GM12878 (cell line): ENCODE measurements around the gene ADAMTS6. TPM values are rescaled to one million over a fixed set of nuclear protein-coding genes. Genes with fewer than 3 reads are reported as not detected.

Experiments
- ATAC-seq: fragments of 200-7000 bp; cut with Tn5 transposase; 3 replicates; pipeline ENCODE4 v1.9.1; 2020; ENCODE audit warnings: mild to moderate bottlenecking, moderate library complexity
- BruUV-seq: library from RNA; stranded (reverse); fragments of 400-500 nt; replicated peaks from 2 replicates; lab custom pipeline; 2021; lab: Mats Ljungman, UMichigan
- CTCF ChIA-PET: fragments of 300-600 bp; sonication (Branson Sonifier 250); formaldehyde crosslinking; extraction: SDS; loops from one replicate; lab custom pipeline; 2021; ENCODE audit warnings: inconsistent platforms; lab: Yijun Ruan, JAX
- POLR2A ChIA-PET: fragments of 350-600 bp; formaldehyde crosslinking; extraction: SDS; loops from one replicate; lab custom pipeline; 2021; ENCODE audit warnings: inconsistent platforms; lab: Charles Lee
- RAD21 ChIA-PET: fragments of 300-600 bp; sonication (Branson Sonifier 250); formaldehyde crosslinking; loops from one replicate; lab custom pipeline; 2023; ENCODE audit warnings: antibody characterized with exemption; ENCODE audit not compliant: unreplicated experiment; lab: Charles Lee
- SMC1A ChIA-PET: fragments of 300-600 bp; sonication (Branson Sonifier 250); formaldehyde crosslinking; loops from one replicate; lab custom pipeline; 2023; ENCODE audit not compliant: unreplicated experiment, uncharacterized antibody; lab: Charles Lee
- DNase-seq: peaks from one replicate; pipeline ENCODE4 v3.0.0-alpha.2; 2011; ENCODE audit warnings: low read depth, low spot score
- FAIRE-seq: peaks from 3 replicates; lab custom pipeline; 2011; peaks lifted over from hg19 to GRCh38; lab: Jason Lieb, UNC
- H2AFZ ChIP-seq: 2 replicates; pipeline ENCODE4 v1.6.0; 2011; ENCODE audit warnings: low read depth, low read length, control low read depth; ENCODE audit not compliant: control insufficient read depth
- H3K27ac ChIP-seq: 2 replicates; pipeline ENCODE4 v1.5.1; 2011; ENCODE audit warnings: control low read depth; ENCODE audit not compliant: control insufficient read depth, insufficient read depth
- H3K27me3 ChIP-seq, 2 experiments: replicated peaks in 1 of 2; 2 replicates each; pipeline versions ENCODE4 v1.6.0 to v1.6.1; 2011; ENCODE audit warnings: low read length in 1 of 2; ENCODE audit not compliant: control insufficient read depth in 2 of 2, insufficient read depth in 2 of 2
- H3K36me3 ChIP-seq, 2 experiments: 2 replicates each; pipeline ENCODE4 v1.5.1; 2011; ENCODE audit warnings: low read length in 1 of 2; ENCODE audit not compliant: control insufficient read depth in 2 of 2, insufficient read depth in 2 of 2
- H3K4me1 ChIP-seq: 2 replicates; pipeline ENCODE4 v1.6.1; 2011; ENCODE audit warnings: mild to moderate bottlenecking, low read length, moderate library complexity, mixed read lengths; ENCODE audit not compliant: control insufficient read depth, insufficient read depth
- H3K4me2 ChIP-seq: 2 replicates; pipeline ENCODE4 v1.6.0; 2011; ENCODE audit warnings: control low read depth; ENCODE audit not compliant: control insufficient read depth, insufficient read depth
- H3K4me3 ChIP-seq: fragments of 200-600 bp; sonication (generic); 2 replicates; pipeline ENCODE4 v1.5.1; 2016
- H3K79me2 ChIP-seq: 2 replicates; pipeline ENCODE4 v1.6.0; 2011; ENCODE audit warnings: low read length; ENCODE audit not compliant: control insufficient read depth, insufficient read depth
- H3K9ac ChIP-seq: 2 replicates; pipeline ENCODE4 v1.8.0; 2011; ENCODE audit warnings: low read length, control low read depth, mixed read lengths; ENCODE audit not compliant: control insufficient read depth, insufficient read depth
- H3K9me3 ChIP-seq: replicated peaks from 3 replicates; pipeline ENCODE4 v1.5.1; 2011; ENCODE audit warnings: mild to moderate bottlenecking, low read length; ENCODE audit not compliant: control insufficient read depth, insufficient read depth
- H4K20me1 ChIP-seq: 2 replicates; pipeline ENCODE4 v1.6.0; 2011; ENCODE audit not compliant: control insufficient read depth, insufficient read depth
- BCLAF1 ChIP-seq: fragments of 450-650 bp; IDR thresholded peaks from 2 replicates; pipeline ENCODE4 v1.6.1; 2017; ENCODE audit warnings: antibody characterized with exemption, mild to moderate bottlenecking, moderate library complexity
- CBX3 ChIP-seq: fragments of 200-600 bp; sonication (generic); IDR thresholded peaks from 2 replicates; pipeline ENCODE4 v1.6.1; 2016; ENCODE audit warnings: low read depth, borderline replicate concordance
- CHD4 ChIP-seq: fragments of 200-600 bp; sonication (generic); IDR thresholded peaks from 2 replicates; pipeline ENCODE4 v1.6.1; 2016; ENCODE audit warnings: mild to moderate bottlenecking
- ESRRA ChIP-seq: IDR thresholded peaks from 2 replicates; pipeline ENCODE4 v1.6.1; 2012; ENCODE audit warnings: mild to moderate bottlenecking, low read length, improper control_type of control experiment
- FOXK2 ChIP-seq: fragments of 450-650 bp; IDR thresholded peaks from 2 replicates; pipeline ENCODE4 v1.6.1; 2017; ENCODE audit warnings: mild to moderate bottlenecking, moderate library complexity
- IRF3 ChIP-seq: fragments of 450-650 bp; IDR thresholded peaks from 2 replicates; pipeline ENCODE4 v1.6.1; 2014; ENCODE audit warnings: mild to moderate bottlenecking
- MLLT1 ChIP-seq: fragments of 450-650 bp; IDR thresholded peaks from 2 replicates; pipeline ENCODE4 v1.6.1; 2016; ENCODE audit warnings: mild to moderate bottlenecking
- NFIC ChIP-seq: IDR thresholded peaks from 2 replicates; pipeline ENCODE4 v1.6.1; 2012; ENCODE audit warnings: low read depth, mild to moderate bottlenecking, inconsistent platforms, low read length, moderate library complexity
- NRF1 ChIP-seq: conservative IDR thresholded peaks from 2 replicates; pipeline ENCODE4 v1.6.1; 2011; ENCODE audit warnings: mild to moderate bottlenecking, low read depth, low read length, improper control_type of control experiment
- SIX5 ChIP-seq: IDR thresholded peaks from 2 replicates; pipeline ENCODE4 v1.6.1; 2011; ENCODE audit warnings: mild to moderate bottlenecking, low read depth, low read length, moderate library complexity; ENCODE audit not compliant: severe bottlenecking
- SMARCA5 ChIP-seq: fragments of 450-650 bp; IDR thresholded peaks from 2 replicates; pipeline ENCODE4 v1.6.1; 2017; ENCODE audit warnings: mild to moderate bottlenecking
- SUZ12 ChIP-seq: fragments of 200-600 bp; sonication (generic); IDR thresholded peaks from one replicate; pipeline ENCODE4 v1.6.1; 2018; ENCODE audit warnings: antibody characterized with exemption, mild to moderate bottlenecking; ENCODE audit not compliant: unreplicated experiment
- TCF12 ChIP-seq: IDR thresholded peaks from 2 replicates; pipeline ENCODE4 v1.6.1; 2011; ENCODE audit warnings: low read depth, mild to moderate bottlenecking, low read length
- WRNIP1 ChIP-seq: IDR thresholded peaks from 2 replicates; pipeline ENCODE4 v1.6.1; 2011; ENCODE audit warnings: low read depth, low read length, improper control_type of control experiment, borderline replicate concordance
- ZNF217 ChIP-seq: fragments of 450-650 bp; IDR thresholded peaks from 2 replicates; pipeline ENCODE4 v1.6.1; 2017; ENCODE audit warnings: antibody characterized with exemption, mild to moderate bottlenecking
- ZNF622 ChIP-seq: fragments of 450-650 bp; IDR thresholded peaks from 2 replicates; pipeline ENCODE4 v1.6.1; 2017; ENCODE audit warnings: mild to moderate bottlenecking, inconsistent platforms
- WGBS: methylation state at CpG from one replicate; pipeline ENCODE4 v1.1.6; 2016; ENCODE audit warnings: low lambda C conversion rate; ENCODE audit not compliant: insufficient replicate concordance, insufficient coverage; ENCODE audit errors: missing lambda C conversion rate; 5-methylcytosine and 5-hydroxymethylcytosine counted together
- in situ Hi-C: fragments of 300-500 bp; cut with MboI; formaldehyde crosslinking; loops from 9 replicates; pipeline ENCODE4 v1.14.3; 2018; ENCODE audit warnings: mixed read lengths
- intact Hi-C: fragments of 100-400 bp; cut with micrococcal nuclease; formaldehyde crosslinking; loops from one replicate; pipeline ENCODE4 v1.14.2; 2022; ENCODE audit not compliant: unreplicated experiment
- polyA plus RNA-seq, 11 experiments: library from polyadenylated mRNA; depleted of rRNA in 4 of 11; unstranded in 6 of 11; stranded (reverse) in 5 of 11; fragments of >200 nt; fragmentation: Nextera tagmentation in 4 of 11; fragmentation: Illumina TruSeq in 1 of 11; extraction: Ambion mirVana in 4 of 11; extraction: Trizol in 1 of 11; gene quantifications; 1 replicate in 1 of 11; 2 replicates in 10 of 11; pipeline versions ENCODE4 v1.2.1 to v1.2.3, GENCODE V29; 2011 to 2016; ENCODE audit warnings: inconsistent platforms in 2 of 11, missing spikeins in 2 of 11, low read depth in 1 of 11
- total RNA-seq, 4 experiments: library from RNA; depleted of rRNA in 3 of 4; stranded (reverse); fragments of >200 nt in 3 of 4; fragmentation: Illumina TruSeq in 1 of 4; extraction: Trizol in 1 of 4; gene quantifications; 2 replicates each; pipeline versions ENCODE4 v1.2.1 to v1.2.3, GENCODE V29; 2013 to 2021

Gene ADAMTS6
- total and polyA plus RNA-seq, 10 of the 15 experiments (the other 5 are each of a cell fraction or from before 2014, with no cell fraction given), result 1.1 to 12.3 (median 6.5) TPM

- H3K36me3 ChIP-seq, result no peaks in the 10 kb centered on the region
- no peaks in the 10 kb centered on the region for H4K20me1 ChIP-seq
- H3K27ac ChIP-seq, result no peak overlapping the region
- WGBS, result 0% methylated on average over 1 of the region's 1 CpG
- in situ Hi-C loops (no loop called here), intact Hi-C loops (no loop called here)
- H3K4me3 ChIP-seq, result no peak overlapping the region
- no peak overlapping the region for H3K9ac ChIP-seq
- RAD21 ChIA-PET, result interaction anchor here (1.0 kb wide), 1 partner anchor 219 kb away, joined by 3 read pairs; no protein-coding TSS in a partner anchor
- ATAC-seq (no peak), DNase-seq (no peak), FAIRE-seq (no peak)
- H3K79me2 ChIP-seq, result no peaks in the 10 kb centered on the region
- H2AFZ ChIP-seq, result no peak overlapping the region
- H3K9me3 ChIP-seq, result no peaks in the 10 kb centered on the region
- BruUV-seq, result no TSS peak
- POLR2A ChIA-PET, result no interaction called here
- no peaks in the 10 kb centered on the region for H3K27me3 ChIP-seq
- H3K4me1 ChIP-seq, result no peaks in the 10 kb centered on the region
- no peak for TF ChIP-seq WRNIP1
- no peak for TF ChIP-seq CHD4
- TF ChIP-seq SIX5, result no peak
- TF ChIP-seq SMARCA5, result no peak
- TF ChIP-seq TCF12, result no peak
- TF ChIP-seq NFIC, result no peak
- TF ChIP-seq FOXK2, result no peak
- TF ChIP-seq ZNF217, result no peak
- no peak for TF ChIP-seq CBX3
- TF ChIP-seq SUZ12, result no peak
- no peak for TF ChIP-seq IRF3
- no peak for TF ChIP-seq ZNF622
- TF ChIP-seq BCLAF1, result no peak
- TF ChIP-seq NRF1, result no peak
- TF ChIP-seq ESRRA, result no peak
- TF ChIP-seq MLLT1, result no peak
- no peak overlapping the region for H3K4me2 ChIP-seq
- CTCF ChIA-PET, result interaction anchor here (1.5 kb wide), 1 partner anchor 11 kb away, joined by 3 read pairs; no protein-coding TSS in a partner anchor
- SMC1A ChIA-PET, result interaction anchor here (0.7 kb wide), 1 partner anchor 9 kb away, joined by 4 read pairs; no protein-coding TSS in a partner anchor
Measured at GRCh38 chr5:65264420-65264819, 217.3 kb downstream of the ADAMTS6 start.
